ENCODE data around the gene MFAP1. TPM values are rescaled to one million over a fixed set of nuclear protein-coding genes. Genes with fewer than 3 reads are reported as not detected.

The MFAP1 gene
- total RNA-seq, 1 donor from 2014 or later, result 49.3 TPM

GRCh38 chr15:43777267-43777914, 47.1 kb downstream of the MFAP1 start:
- no peaks in the 10 kb centered on the region for H3K9me3 Mint-ChIP-seq
- peaks cover 21% of the 10 kb centered on the region for H3K4me1 Mint-ChIP-seq
- DNase-seq, result peak; percentile 94
- H3K36me3 Mint-ChIP-seq (ENCODE audit: low read depth), result peaks cover 17% of the 10 kb centered on the region
- intact Hi-C loops (cut with micrococcal nuclease), result loop anchor here (1.0 to 2.0 kb wide), 3 partner anchors 14 to 47 kb away; partner anchors contain the start of gene MFAP1
- peak overlapping the region; percentile 90 for H3K4me3 Mint-ChIP-seq
- H3K27ac Mint-ChIP-seq, result peak overlapping the region; percentile 89
- peaks cover 15% of the 10 kb centered on the region for H3K27me3 Mint-ChIP-seq

GRCh38 chr15:43776718-43777266, 47.7 kb downstream of the MFAP1 start, which contains the start of gene ELL3:
Gene ELL3, minus strand, starts transcription at chr15:43776966. Its CDS starts 65 bp downstream, at chr15:43776901.
- H3K27ac Mint-ChIP-seq, result peak within 1 kb of the TSS; percentile 89
- peaks cover 23% of the 10 kb centered on the region for H3K36me3 Mint-ChIP-seq (ENCODE audit: low read depth)
- peaks cover 12% of the 10 kb centered on the region for H3K27me3 Mint-ChIP-seq
- intact Hi-C loops (cut with micrococcal nuclease), result loop anchor here (1.0 to 2.0 kb wide), 3 partner anchors 15 to 48 kb away; partner anchors contain the start of gene MFAP1
- H3K9me3 Mint-ChIP-seq, result no peaks in the 10 kb centered on the region
- peak; percentile 90 for DNase-seq
- peaks cover 21% of the 10 kb centered on the region for H3K4me1 Mint-ChIP-seq
- H3K4me3 Mint-ChIP-seq, result peak within 1 kb of the TSS; percentile 90

GRCh38 chr15:43776101-43776717, 48.3 kb downstream of the MFAP1 start:
- peaks cover 27% of the 10 kb centered on the region for H3K36me3 Mint-ChIP-seq (ENCODE audit: low read depth)
- intact Hi-C loops (cut with micrococcal nuclease), result loop anchor here (2.0 kb wide), 1 partner anchor 27 kb away; no protein-coding TSS in a partner anchor
- peak overlapping the region; percentile 90 for H3K4me3 Mint-ChIP-seq
- H3K27me3 Mint-ChIP-seq, result peaks cover 11% of the 10 kb centered on the region
- DNase-seq, result peak; percentile 65
- H3K4me1 Mint-ChIP-seq, result peaks cover 21% of the 10 kb centered on the region
- no peak overlapping the region for H3K27ac Mint-ChIP-seq
- H3K9me3 Mint-ChIP-seq, result no peaks in the 10 kb centered on the region

GRCh38 chr15:43775411-43775965, 49.0 kb downstream of the MFAP1 start:
- intact Hi-C loops (cut with micrococcal nuclease), result no loop called here
- Mint-ChIP-seq H3K4me3 (peak overlapping the region; percentile 90), H3K9me3 (no peaks in the 10 kb centered on the region), H3K4me1 (peaks cover 21% of the 10 kb centered on the region), H3K36me3 (ENCODE audit: low read depth) (peaks cover 33% of the 10 kb centered on the region), H3K27ac (no peak overlapping the region), H3K27me3 (peaks cover 6% of the 10 kb centered on the region)
- DNase-seq, result no peak

- intact Hi-C loops (cut with micrococcal nuclease), result no loop called here
- Mint-ChIP-seq H3K4me1 (peaks cover 20% of the 10 kb centered on the region), H3K27me3 (peaks cover 2% of the 10 kb centered on the region), H3K36me3 (ENCODE audit: low read depth) (peaks cover 47% of the 10 kb centered on the region), H3K9me3 (no peaks in the 10 kb centered on the region), H3K27ac (no peak overlapping the region), H3K4me3 (no peak overlapping the region)
- DNase-seq, result no peak
Observed at GRCh38 chr15:43774062-43774461, 50.4 kb downstream of the MFAP1 start.

GRCh38 chr15:43772624-43773023, 51.9 kb downstream of the MFAP1 start:
- no peaks in the 10 kb centered on the region for H3K9me3 Mint-ChIP-seq
- H3K4me1 Mint-ChIP-seq, result peaks cover 17% of the 10 kb centered on the region
- no peak overlapping the region for H3K27ac Mint-ChIP-seq

GRCh38 chr15:43771816-43772215, 52.7 kb downstream of the MFAP1 start:
- Mint-ChIP-seq H3K9me3 (no peaks in the 10 kb centered on the region), H3K4me3 (no peak overlapping the region), H3K4me1 (peaks cover 10% of the 10 kb centered on the region), H3K36me3 (ENCODE audit: low read depth) (peaks cover 59% of the 10 kb centered on the region), H3K27ac (no peak overlapping the region), H3K27me3 (no peaks in the 10 kb centered on the region)
- DNase-seq, result no peak
- intact Hi-C loops (cut with micrococcal nuclease), result no loop called here

More at GRCh38 chr15:43772624-43773023, 51.9 kb downstream of the MFAP1 start:
- H3K27me3 Mint-ChIP-seq, result no peaks in the 10 kb centered on the region
- DNase-seq, result no peak
- H3K4me3 Mint-ChIP-seq, result no peak overlapping the region
- intact Hi-C loops (cut with micrococcal nuclease), result no loop called here
- peaks cover 59% of the 10 kb centered on the region for H3K36me3 Mint-ChIP-seq (ENCODE audit: low read depth)

- Mint-ChIP-seq H3K36me3 (ENCODE audit: low read depth) (peaks cover 64% of the 10 kb centered on the region), H3K4me3 (no peak overlapping the region), H3K27me3 (no peaks in the 10 kb centered on the region), H3K27ac (no peak overlapping the region), H3K9me3 (no peaks in the 10 kb centered on the region), H3K4me1 (peaks cover 2% of the 10 kb centered on the region)
- intact Hi-C loops (cut with micrococcal nuclease), result loop anchor here (2.0 kb wide), 1 partner anchor 21 kb away; no protein-coding TSS in a partner anchor
- DNase-seq, result peak; percentile 87
Observed at GRCh38 chr15:43769584-43770228, 54.8 kb downstream of the MFAP1 start.

GRCh38 chr15:43763819-43764446, 60.6 kb downstream of the MFAP1 start:
- no peaks in the 10 kb centered on the region for H3K9me3 Mint-ChIP-seq
- no peaks in the 10 kb centered on the region for H3K27me3 Mint-ChIP-seq
- DNase-seq, result no peak
- peaks cover 4% of the 10 kb centered on the region for H3K4me1 Mint-ChIP-seq
- H3K36me3 Mint-ChIP-seq (ENCODE audit: low read depth), result peaks cover 61% of the 10 kb centered on the region
- intact Hi-C loops (cut with micrococcal nuclease), result no loop called here
- H3K27ac Mint-ChIP-seq, result no peak overlapping the region
- H3K4me3 Mint-ChIP-seq, result no peak overlapping the region

- H3K36me3 Mint-ChIP-seq (ENCODE audit: low read depth), result peaks cover 57% of the 10 kb centered on the region
- no peaks in the 10 kb centered on the region for H3K27me3 Mint-ChIP-seq
- H3K4me3 Mint-ChIP-seq, result no peak overlapping the region
- H3K9me3 Mint-ChIP-seq, result no peaks in the 10 kb centered on the region
- H3K4me1 Mint-ChIP-seq, result peaks cover 4% of the 10 kb centered on the region
- no peak for DNase-seq
- intact Hi-C loops (cut with micrococcal nuclease), result no loop called here
- no peak overlapping the region for H3K27ac Mint-ChIP-seq
Observed at GRCh38 chr15:43762824-43763223, 61.7 kb downstream of the MFAP1 start.

Other genes with a start within 250 kb of the MFAP1 start
- gene PPIP5K1, start 234.5 kb downstream of the MFAP1 start, total RNA-seq, result 57.8 and 60.0 TPM in 2 replicates
- 0.66 and 0.77 TPM in 2 replicates for gene CKMT1B, start 230.7 kb downstream of the MFAP1 start, total RNA-seq
- 0.05 and 0.45 TPM in 2 replicates for gene STRC, start 205.9 kb downstream of the MFAP1 start, total RNA-seq
- 8.9 and 10.0 TPM in 2 replicates for gene CATSPER2, start 175.8 kb downstream of the MFAP1 start, total RNA-seq
- gene CKMT1A, start 130.8 kb downstream of the MFAP1 start, total RNA-seq, result 0.28 and 0.66 TPM in 2 replicates
- gene PDIA3, start 78.3 kb downstream of the MFAP1 start, total RNA-seq, result 313 and 336 TPM in 2 replicates
- gene ELL3, start 47.7 kb downstream of the MFAP1 start, total RNA-seq, result 1.2 and 1.3 TPM in 2 replicates
- 524 TPM in 2 replicates for gene SERF2, start 32.4 kb downstream of the MFAP1 start, total RNA-seq
- 0.28 and 0.33 TPM in 2 replicates for gene SERINC4, start 24.5 kb downstream of the MFAP1 start, total RNA-seq
- 20.3 and 33.8 TPM in 2 replicates for gene HYPK, start 24.1 kb downstream of the MFAP1 start, total RNA-seq
- 76.6 and 80.4 TPM in 2 replicates for gene WDR76, start 2.3 kb upstream of the MFAP1 start, total RNA-seq